Muscle of leg (tissue), 11 donors: Measurements from ENCODE around the gene FRMD3. TPM values are rescaled to one million over a fixed set of nuclear protein-coding genes. Genes with fewer than 3 reads are reported as not detected.

Experiments
- DNase-seq: peaks from one replicate; pipeline ENCODE4 v3.0.0; 2013
- H3K27ac ChIP-seq: one replicate; pipeline ENCODE4 v1.5.1; 2013; ENCODE audit warnings: mild to moderate bottlenecking, low read length, control low read depth
- H3K27me3 ChIP-seq: one replicate; pipeline ENCODE4 v1.6.1; 2013; ENCODE audit warnings: low read length; ENCODE audit not compliant: control insufficient read depth, insufficient read depth
- H3K36me3 ChIP-seq: one replicate; pipeline ENCODE4 v1.6.1; 2013; ENCODE audit warnings: low read length; ENCODE audit not compliant: control insufficient read depth, insufficient read depth
- H3K4me1 ChIP-seq: one replicate; pipeline ENCODE4 v1.6.1; 2013; ENCODE audit warnings: low read length; ENCODE audit not compliant: control insufficient read depth, insufficient read depth
- H3K4me3 ChIP-seq: one replicate; pipeline ENCODE4 v1.5.1; 2013; ENCODE audit warnings: low read length, control low read depth
- H3K9me3 ChIP-seq: replicated peaks from 2 replicates; pipeline ENCODE4 v1.6.1; 2013; ENCODE audit warnings: low read depth, low read length; ENCODE audit not compliant: control insufficient read depth
- WGBS: methylation state at CpG from one replicate; pipeline ENCODE4 v1.1.5; 2013; ENCODE audit warnings: missing lambda C conversion rate; ENCODE audit not compliant: insufficient coverage; 5-methylcytosine and 5-hydroxymethylcytosine counted together
- polyA plus RNA-seq, 8 donors: library from polyadenylated mRNA; unstranded; fragments of 120-200 nt; gene quantifications; one replicate each; pipeline versions ENCODE4 v1.2.1 to v1.2.3, GENCODE V29; 2013; ENCODE audit warnings: inconsistent platforms in 1 of 8, low replicate concordance in 1 of 8; ENCODE audit not compliant: insufficient read length in 8 of 8, insufficient read depth in 1 of 8
- total RNA-seq: library from RNA; stranded (reverse); fragments of 120-200 nt; gene quantifications from one replicate; pipeline ENCODE4 v1.2.4, GENCODE V29; 2013

The FRMD3 gene
- total and polyA plus RNA-seq, 9 donors: 21.4 to 37.5 (median 34.4) TPM

DNA sequence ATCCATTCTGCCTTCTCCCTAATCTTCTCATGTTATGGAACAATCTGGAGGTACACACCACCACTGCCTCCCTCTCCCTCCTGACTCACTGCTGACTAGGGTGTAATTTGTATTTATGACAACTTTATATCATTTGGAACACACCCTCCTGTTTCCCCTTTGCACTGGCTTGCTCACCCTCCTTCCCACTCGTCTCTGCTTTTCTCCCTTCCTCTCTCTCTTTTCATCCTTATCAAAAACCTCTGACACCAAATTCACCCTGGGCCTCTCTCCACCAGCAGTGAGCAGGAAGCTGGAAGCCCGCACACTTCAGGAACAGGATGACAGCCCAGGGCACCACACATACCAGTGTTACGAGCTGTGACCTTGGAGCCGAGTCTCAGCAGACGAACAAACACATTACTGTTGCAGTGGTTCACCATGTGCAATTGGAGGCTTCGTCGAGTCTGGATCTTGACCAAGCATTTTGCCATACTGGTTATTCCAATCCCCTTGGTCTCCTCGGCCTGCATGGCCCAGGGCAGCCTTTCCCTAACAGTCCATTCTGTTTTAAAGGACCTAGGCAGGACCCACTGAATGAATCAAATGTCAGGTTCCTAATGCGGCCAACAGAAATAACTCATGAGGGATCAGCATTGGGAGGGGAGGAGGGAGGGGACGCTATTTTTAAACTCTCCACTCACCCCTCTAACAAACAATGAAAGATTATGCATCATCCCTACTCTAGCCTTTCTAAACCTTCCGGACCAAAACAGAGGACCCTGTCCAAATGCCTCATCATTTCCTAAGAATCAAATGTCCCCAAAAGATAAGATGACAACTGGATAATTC is 271.3 kb downstream of the FRMD3 start:
- no peaks in the 10 kb centered on the region for H3K36me3 ChIP-seq
- peak overlapping the region; percentile 10 for H3K27ac ChIP-seq
- H3K4me1 ChIP-seq: peaks cover 9% of the 10 kb centered on the region
- peak overlapping the region; percentile 6 for H3K4me3 ChIP-seq
- H3K27me3 ChIP-seq: no peaks in the 10 kb centered on the region
- no peaks in the 10 kb centered on the region for H3K9me3 ChIP-seq
- 43% methylated on average over 7 of the region's 11 CpGs for WGBS
- peak; percentile 59 for DNase-seq

DNA sequence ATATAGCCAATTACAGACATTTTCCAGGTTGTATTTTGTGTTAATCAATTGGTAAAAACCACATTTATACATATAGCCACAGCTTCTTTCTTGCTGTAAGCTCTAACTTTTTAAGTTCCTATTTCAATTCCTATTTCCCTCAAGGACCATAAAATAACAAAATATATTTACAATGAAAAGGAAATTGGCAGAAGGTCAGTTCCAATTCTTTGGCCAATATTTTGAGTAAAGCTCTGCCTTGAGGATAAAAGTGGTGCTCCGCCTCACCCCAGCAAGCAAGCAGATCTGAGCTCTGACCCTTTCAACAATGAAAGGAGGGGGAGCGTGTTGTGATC is 271.9 kb downstream of the FRMD3 start:
- Histone ChIP-seq H3K4me1 (peaks cover 9% of the 10 kb centered on the region), H3K27ac (peak overlapping the region; percentile 10)
- peak; percentile 84 for DNase-seq

DNA sequence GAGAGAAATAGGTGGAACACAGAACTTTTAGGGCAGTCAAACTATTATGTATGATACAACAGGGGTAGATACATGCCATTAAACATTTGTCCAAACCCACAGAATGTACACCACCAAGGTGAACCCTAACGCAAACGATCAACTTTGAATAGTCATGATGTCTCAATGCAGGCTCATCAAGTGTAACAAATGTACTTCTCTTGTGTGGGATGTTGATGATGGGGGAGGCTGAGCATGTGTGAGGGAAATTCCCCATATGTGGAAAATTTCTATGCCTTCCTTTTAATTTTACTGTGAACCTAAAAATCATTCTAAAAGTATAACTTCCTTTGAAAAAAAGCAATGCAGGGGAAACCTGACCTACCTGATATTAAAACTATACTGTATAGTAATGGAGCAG is 273.9 kb downstream of the FRMD3 start:
- no peak for DNase-seq
- H3K4me3 ChIP-seq: no peak overlapping the region
- no peaks in the 10 kb centered on the region for H3K36me3 ChIP-seq
- H3K27me3 ChIP-seq: no peaks in the 10 kb centered on the region
- H3K9me3 ChIP-seq: no peaks in the 10 kb centered on the region
- H3K4me1 ChIP-seq: peaks cover 4% of the 10 kb centered on the region
- no CpG with 5 or more reads among the region's 2 CpGs for WGBS
- H3K27ac ChIP-seq: no peak overlapping the region

More for the DNA sequence above, 271.9 kb downstream of the FRMD3 start:
- no peaks in the 10 kb centered on the region for H3K27me3 ChIP-seq
- no peaks in the 10 kb centered on the region for H3K9me3 ChIP-seq
- no peaks in the 10 kb centered on the region for H3K36me3 ChIP-seq
- 0% methylated on average over 1 of the region's 2 CpGs for WGBS
- H3K4me3 ChIP-seq: peak overlapping the region; percentile 11

DNA sequence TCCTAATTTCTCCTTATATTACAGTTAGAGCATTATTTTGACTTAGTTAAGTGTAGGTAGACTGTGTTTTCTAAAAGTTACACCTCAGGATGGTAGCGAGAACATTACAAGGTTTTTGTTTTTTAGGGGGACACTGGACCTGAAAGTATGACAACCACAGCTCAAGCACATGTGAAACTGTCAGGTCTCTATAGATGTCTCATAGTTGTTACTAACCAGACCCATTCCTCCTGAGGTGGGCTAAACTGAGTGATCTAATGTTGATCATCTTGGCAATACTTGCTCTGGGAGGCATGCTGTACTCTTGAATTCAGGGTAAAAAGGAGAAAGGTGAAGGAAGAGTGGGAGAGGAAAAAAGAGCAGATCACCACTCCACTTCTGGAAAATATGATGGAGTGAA is 278.6 kb downstream of the FRMD3 start:
- H3K27ac ChIP-seq: no peak overlapping the region
- WGBS: no CpG with 5 or more reads among the region's 1 CpG

DNA sequence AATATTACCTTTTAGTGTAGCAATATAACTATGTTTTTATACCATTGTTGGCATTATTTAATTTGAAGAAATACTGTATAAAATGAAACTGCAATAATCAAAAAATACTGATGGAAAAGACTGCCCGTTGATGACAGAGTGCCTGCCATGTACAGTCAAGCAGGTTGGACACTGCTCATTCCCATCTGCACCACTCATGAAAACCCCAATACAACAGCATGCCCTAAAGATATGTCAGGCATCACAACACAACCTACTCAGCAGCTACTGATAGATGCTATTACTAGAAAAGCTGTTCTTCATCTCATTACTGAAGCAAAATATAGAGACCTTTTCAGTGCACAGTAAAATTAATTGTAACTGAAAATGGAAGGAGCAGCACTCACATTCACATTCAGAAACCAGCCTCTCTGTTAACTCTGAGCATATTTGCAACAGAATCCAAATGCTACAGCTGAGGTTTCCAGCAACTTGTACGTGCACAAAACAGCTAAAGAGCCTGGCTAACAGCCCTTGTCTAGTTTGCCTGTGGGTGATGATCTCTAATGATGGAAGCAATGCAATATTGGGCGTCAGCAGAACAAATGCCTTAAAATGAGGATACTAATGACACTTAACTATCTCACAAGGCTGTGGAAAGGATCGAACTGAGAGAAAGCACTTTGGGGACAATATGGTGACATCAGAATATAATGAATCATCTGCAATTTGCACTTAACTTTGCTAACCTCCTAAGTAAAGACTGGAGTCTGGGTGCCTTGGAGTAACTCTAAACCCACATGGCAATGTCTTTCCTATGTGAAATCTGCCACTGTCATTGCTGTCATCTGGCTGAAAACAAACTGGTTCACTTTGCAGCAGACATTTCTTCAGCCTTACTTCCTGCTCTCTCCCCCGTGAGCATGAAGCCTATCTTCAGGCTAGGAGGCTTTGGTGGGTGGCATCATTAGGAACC is 280.0 kb downstream of the FRMD3 start:
- WGBS: 60% methylated on average over 1 of the region's 5 CpGs
- Histone ChIP-seq H3K9me3 (peaks cover 2% of the 10 kb centered on the region), H3K27me3 (no peaks in the 10 kb centered on the region), H3K36me3 (no peaks in the 10 kb centered on the region), H3K4me1 (no peaks in the 10 kb centered on the region), H3K4me3 (no peak overlapping the region), H3K27ac (no peak overlapping the region)
- no peak for DNase-seq

More for the DNA sequence above, 278.6 kb downstream of the FRMD3 start:
- Histone ChIP-seq H3K27me3 (no peaks in the 10 kb centered on the region), H3K9me3 (no peaks in the 10 kb centered on the region), H3K4me1 (no peaks in the 10 kb centered on the region), H3K4me3 (no peak overlapping the region), H3K36me3 (no peaks in the 10 kb centered on the region)
- no peak for DNase-seq

DNA sequence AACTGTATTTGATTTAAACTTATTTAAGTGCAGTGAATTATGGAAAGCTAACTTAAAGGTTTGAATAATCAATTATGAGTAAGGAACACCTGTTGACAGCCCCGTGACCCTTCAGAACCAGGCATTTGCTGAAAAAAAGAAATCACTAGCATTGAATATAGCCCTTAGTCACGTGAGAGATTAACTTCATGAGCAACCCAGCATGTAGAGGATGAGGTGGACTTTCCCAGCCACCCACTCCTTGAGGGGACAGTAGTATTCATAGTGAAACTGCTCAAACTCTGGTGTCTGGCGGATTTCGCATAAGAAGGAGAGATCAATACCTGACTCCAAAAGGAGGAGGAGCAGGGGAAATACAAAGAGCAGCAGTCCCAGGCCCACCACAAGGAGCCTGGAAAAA is 290.5 kb downstream of the FRMD3 start:
- no peak for DNase-seq
- Histone ChIP-seq H3K4me1 (no peaks in the 10 kb centered on the region), H3K27ac (no peak overlapping the region), H3K36me3 (peaks cover 8% of the 10 kb centered on the region), H3K27me3 (no peaks in the 10 kb centered on the region), H3K4me3 (no peak overlapping the region), H3K9me3 (peaks cover 10% of the 10 kb centered on the region)
- 100% methylated on average over 2 of the region's 4 CpGs for WGBS

DNA sequence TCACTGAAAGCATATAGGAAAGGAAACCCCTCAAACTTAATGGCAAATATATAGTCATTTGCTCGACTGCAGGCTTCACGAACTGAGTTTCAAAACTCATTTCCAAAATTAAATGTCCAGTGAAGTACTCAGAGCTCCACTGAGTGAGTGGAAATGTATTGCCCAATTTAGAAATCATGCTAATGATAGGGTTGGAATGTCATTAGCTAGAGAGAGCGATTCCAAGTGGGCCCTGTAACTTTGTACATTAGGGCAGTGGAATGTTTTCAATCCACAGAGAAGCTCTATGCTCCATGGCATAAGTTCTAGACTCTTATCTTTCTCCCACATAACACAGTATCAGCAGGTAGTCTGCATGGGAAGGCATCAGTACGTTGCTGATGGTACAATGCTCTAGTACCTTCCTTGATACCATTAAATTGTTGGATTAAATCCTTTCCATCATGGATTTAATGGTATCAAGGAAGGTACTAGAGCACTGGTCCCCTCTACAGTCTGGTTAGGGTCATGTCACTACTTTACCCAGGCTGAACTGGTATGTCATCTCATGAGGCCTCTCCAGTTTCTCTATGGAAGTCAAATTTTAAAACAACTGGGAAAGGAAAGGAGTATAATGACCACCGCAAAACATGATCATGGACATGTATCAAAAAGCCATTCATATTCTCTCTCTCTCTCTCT is 292.1 kb downstream of the FRMD3 start:
- H3K27ac ChIP-seq: no peak overlapping the region
- no CpG with 5 or more reads among the region's 5 CpGs for WGBS
- H3K36me3 ChIP-seq: peaks cover 8% of the 10 kb centered on the region
- H3K4me3 ChIP-seq: no peak overlapping the region
- H3K9me3 ChIP-seq: no peaks in the 10 kb centered on the region
- no peak for DNase-seq
- no peaks in the 10 kb centered on the region for H3K4me1 ChIP-seq
- no peaks in the 10 kb centered on the region for H3K27me3 ChIP-seq

DNA sequence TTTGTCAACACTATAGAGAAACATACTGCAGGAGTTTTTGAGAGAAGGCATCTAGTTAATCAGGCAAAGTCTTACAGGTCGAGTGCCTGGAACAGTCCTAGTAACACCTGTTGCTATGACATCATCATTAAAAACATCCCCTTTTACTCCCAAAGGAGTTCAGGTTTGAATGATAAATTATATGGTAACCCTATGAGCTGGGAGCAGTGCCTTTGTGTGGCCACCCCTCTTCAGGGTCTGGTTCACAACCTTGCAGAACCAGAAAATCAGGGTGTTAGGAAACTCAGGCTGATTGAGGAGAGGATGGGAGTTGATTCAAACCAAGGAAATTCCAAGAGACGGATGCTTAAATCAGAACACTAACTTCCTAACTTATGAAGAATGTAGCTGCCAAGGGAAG is 296.1 kb downstream of the FRMD3 start:
- H3K36me3 ChIP-seq: peaks cover 4% of the 10 kb centered on the region
- WGBS: no CpG with 5 or more reads among the region's 2 CpGs
- no peaks in the 10 kb centered on the region for H3K27me3 ChIP-seq
- H3K4me1 ChIP-seq: peaks cover 6% of the 10 kb centered on the region
- no peaks in the 10 kb centered on the region for H3K9me3 ChIP-seq
- no peak overlapping the region for H3K27ac ChIP-seq
- no peak overlapping the region for H3K4me3 ChIP-seq
- DNase-seq: no peak

DNA sequence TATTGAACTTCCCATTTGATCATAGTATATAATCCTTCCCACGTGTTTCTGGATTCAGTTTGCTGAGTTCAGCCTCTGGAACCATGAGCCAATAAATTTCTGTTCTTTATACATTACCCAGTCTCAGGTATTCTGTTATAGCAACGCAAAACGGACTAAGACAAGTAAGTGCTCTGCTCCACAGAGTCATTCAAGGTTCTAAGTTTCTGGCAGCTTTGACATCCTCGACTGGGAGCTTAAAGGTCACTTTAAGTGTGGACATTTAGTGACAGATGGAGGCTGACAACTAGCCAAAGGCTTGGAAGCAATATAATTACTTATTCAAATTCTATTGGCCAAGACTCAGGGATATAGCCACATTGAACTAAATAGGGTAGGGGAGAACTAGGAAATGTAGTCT is 297.5 kb downstream of the FRMD3 start:
- Histone ChIP-seq H3K9me3 (no peaks in the 10 kb centered on the region), H3K4me1 (peaks cover 6% of the 10 kb centered on the region), H3K27ac (no peak overlapping the region), H3K36me3 (peaks cover 4% of the 10 kb centered on the region), H3K4me3 (no peak overlapping the region), H3K27me3 (no peaks in the 10 kb centered on the region)
- WGBS: 22% methylated on average over 1 of the region's 4 CpGs
- no peak for DNase-seq

DNA sequence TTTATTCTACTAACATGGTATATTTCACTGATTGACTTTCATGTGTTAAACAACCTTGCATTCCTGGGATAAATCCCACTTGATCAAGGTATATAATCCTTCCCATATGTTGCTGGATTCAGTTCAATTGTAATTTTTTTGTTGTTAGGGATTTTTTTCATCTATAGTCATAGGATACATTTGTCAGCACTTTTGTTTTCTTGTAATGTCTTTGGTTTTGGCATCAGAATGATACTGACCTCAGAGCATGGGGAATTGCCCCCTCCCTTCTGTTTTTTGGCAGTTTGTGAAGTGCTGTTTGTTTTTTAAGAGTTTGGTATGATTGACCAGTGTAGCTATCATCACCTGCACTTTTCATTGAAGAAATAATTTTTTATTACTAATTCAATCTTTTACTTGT is 298.5 kb downstream of the FRMD3 start:
- Histone ChIP-seq H3K9me3 (no peaks in the 10 kb centered on the region), H3K27ac (no peak overlapping the region)
- peak; percentile 83 for DNase-seq

More for the DNA sequence above, 298.5 kb downstream of the FRMD3 start:
- Histone ChIP-seq H3K4me3 (no peak overlapping the region), H3K27me3 (no peaks in the 10 kb centered on the region), H3K4me1 (peaks cover 6% of the 10 kb centered on the region), H3K36me3 (peaks cover 4% of the 10 kb centered on the region)
